RWPE2 (cell line): ENCODE data around the gene TRIP12.

Experiments
- ATAC-seq: fragments of 200-7000 bp; cut with Tn5 transposase; 3 replicates; pipeline ENCODE4 v1.9.1; 2021; ENCODE audit warnings: low read depth
- DNase-seq: peaks from one replicate; pipeline ENCODE4 v3.0.0-alpha.2; 2020; ENCODE audit warnings: low spot score
- H3K27ac ChIP-seq: fragments of 450-650 bp; 2 replicates; pipeline ENCODE4 v1.5.1; 2017; ENCODE audit warnings: mild to moderate bottlenecking; ENCODE audit not compliant: poor library complexity, severe bottlenecking
- H3K27me3 ChIP-seq: fragments of 250-450 bp; sonication (Bioruptor Pico); 2 replicates; pipeline ENCODE4 v1.5.1; 2021; ENCODE audit warnings: mild to moderate bottlenecking, moderate library complexity; ENCODE audit not compliant: insufficient read depth, poor library complexity, severe bottlenecking
- H3K36me3 ChIP-seq: fragments of 250-450 bp; sonication (Bioruptor Pico); 2 replicates; pipeline ENCODE4 v1.5.1; 2020; ENCODE audit warnings: low read depth, mild to moderate bottlenecking, moderate library complexity
- H3K4me1 ChIP-seq: fragments of 250-450 bp; sonication (Bioruptor Pico); 2 replicates; pipeline ENCODE4 v1.5.1; 2021; ENCODE audit warnings: mild to moderate bottlenecking, moderate library complexity; ENCODE audit not compliant: insufficient read depth, poor library complexity, severe bottlenecking
- H3K4me3 ChIP-seq: fragments of 250-450 bp; sonication (Bioruptor Pico); 2 replicates; pipeline ENCODE4 v1.5.1; 2021; ENCODE audit warnings: mild to moderate bottlenecking, moderate library complexity; ENCODE audit not compliant: severe bottlenecking
- H3K9me3 ChIP-seq: fragments of 250-450 bp; sonication (Bioruptor Pico); 2 replicates; pipeline ENCODE4 v1.5.1; 2021; ENCODE audit warnings: mild to moderate bottlenecking, moderate library complexity; ENCODE audit not compliant: severe bottlenecking
- CTCF ChIP-seq: fragments of 450-650 bp; IDR thresholded peaks from one replicate; pipeline ENCODE4 v1.5.1; 2017; ENCODE audit warnings: mild to moderate bottlenecking, moderate library complexity; ENCODE audit not compliant: poor library complexity, severe bottlenecking

TRIP12 gene

GRCh38 chr2:229882583-229882982 lies 39.2 kb downstream of the TRIP12 start:
- Histone ChIP-seq H3K9me3 (no peaks in the 10 kb centered on the region), H3K4me3 (no peak overlapping the region), H3K27ac (no peak overlapping the region), H3K27me3 (no peaks in the 10 kb centered on the region), H3K4me1 (no peaks in the 10 kb centered on the region), H3K36me3 (peaks cover 57% of the 10 kb centered on the region)
- DNase-seq: no peak
- ATAC-seq: no peak
- TF ChIP-seq CTCF: no peak

DNA sequence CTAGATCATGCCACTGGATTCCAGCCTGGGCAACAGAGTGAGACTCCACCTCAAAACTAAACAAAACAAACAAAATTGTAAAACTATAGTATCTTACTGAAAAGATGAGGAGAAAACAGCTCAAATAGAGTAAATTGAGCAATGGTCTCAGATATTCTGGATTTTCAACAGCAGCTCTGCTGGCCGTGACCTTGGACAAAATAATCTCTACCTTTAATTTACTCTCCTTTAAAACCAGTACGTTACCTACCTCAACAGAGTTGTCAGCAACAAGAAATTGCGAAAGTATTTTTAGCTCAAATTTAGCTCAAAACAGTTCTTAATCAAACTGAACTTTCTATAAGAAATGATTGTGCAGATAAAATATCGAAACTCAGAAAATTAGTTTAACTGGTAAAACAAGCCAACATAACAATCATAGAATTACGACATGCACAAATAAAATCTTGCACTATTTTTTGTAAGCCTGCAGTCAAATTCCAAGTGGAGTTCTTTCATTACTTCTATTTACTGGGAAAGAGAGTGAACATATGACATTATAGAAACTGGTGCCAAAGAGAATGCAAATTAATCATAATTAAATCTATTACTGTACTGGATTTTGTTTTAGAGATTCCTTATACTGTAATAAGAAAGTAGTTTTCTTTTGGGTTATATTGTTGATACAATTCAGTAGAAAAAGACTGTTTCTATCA lies 40.8 kb downstream of the TRIP12 start:
- Histone ChIP-seq H3K27me3 (no peaks in the 10 kb centered on the region), H3K27ac (no peak overlapping the region), H3K9me3 (no peaks in the 10 kb centered on the region), H3K36me3 (peaks cover 58% of the 10 kb centered on the region), H3K4me3 (no peak overlapping the region), H3K4me1 (no peaks in the 10 kb centered on the region)
- DNase-seq (no peak), ATAC-seq (no peak)
- TF ChIP-seq CTCF: no peak

GRCh38 chr2:229879191-229879950 lies 42.4 kb downstream of the TRIP12 start:
- ATAC-seq (no peak), DNase-seq (no peak)
- Histone ChIP-seq H3K36me3 (peaks cover 63% of the 10 kb centered on the region), H3K27me3 (no peaks in the 10 kb centered on the region), H3K27ac (no peak overlapping the region), H3K9me3 (no peaks in the 10 kb centered on the region), H3K4me3 (no peak overlapping the region), H3K4me1 (no peaks in the 10 kb centered on the region)
- no peak for TF ChIP-seq CTCF

DNA sequence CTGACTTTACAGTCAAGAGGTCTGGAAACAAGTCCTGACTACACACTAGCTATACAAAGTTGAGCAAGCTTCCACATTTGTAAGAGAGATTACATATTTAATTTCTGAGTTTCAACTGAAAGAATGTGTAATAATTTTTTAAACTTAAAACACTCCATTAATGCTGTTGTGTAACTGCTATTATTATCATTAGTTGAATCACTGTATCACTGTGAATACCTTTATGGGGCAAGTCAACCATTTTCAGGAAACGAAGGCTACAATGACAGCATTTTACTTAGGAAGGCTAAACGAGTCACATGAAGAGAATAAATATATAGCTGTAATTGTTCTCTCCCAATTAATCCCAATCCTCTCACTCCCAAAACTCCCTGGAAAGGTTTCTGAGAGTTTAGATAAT lies 46.3 kb downstream of the TRIP12 start:
- TF ChIP-seq CTCF: no peak
- H3K4me3 ChIP-seq: no peak overlapping the region
- H3K27me3 ChIP-seq: no peaks in the 10 kb centered on the region
- no peak overlapping the region for H3K27ac ChIP-seq
- DNase-seq (no peak), ATAC-seq (no peak)
- no peaks in the 10 kb centered on the region for H3K4me1 ChIP-seq
- H3K9me3 ChIP-seq: no peaks in the 10 kb centered on the region
- H3K36me3 ChIP-seq: peaks cover 72% of the 10 kb centered on the region

GRCh38 chr2:229874647-229875046 lies 47.2 kb downstream of the TRIP12 start:
- ATAC-seq: no peak
- H3K27me3 ChIP-seq: no peaks in the 10 kb centered on the region
- H3K36me3 ChIP-seq: peaks cover 72% of the 10 kb centered on the region

More at GRCh38 chr2:229874647-229875046, 47.2 kb downstream of the TRIP12 start:
- no peak for DNase-seq
- no peak for TF ChIP-seq CTCF
- Histone ChIP-seq H3K4me1 (no peaks in the 10 kb centered on the region), H3K4me3 (no peak overlapping the region), H3K9me3 (no peaks in the 10 kb centered on the region), H3K27ac (no peak overlapping the region)
